BJ (cell line): ENCODE data around the gene PAK4. TPM values are rescaled to one million over a fixed set of nuclear protein-coding genes. Genes with fewer than 3 reads are reported as not detected.

Experiments used
- CTCF ChIA-PET: fragments of 350-600 bp; formaldehyde crosslinking; extraction: SDS; loops from one replicate; lab custom pipeline; 2021; ENCODE audit warnings: antibody characterized with exemption, inconsistent platforms; lab: Yijun Ruan, JAX
- POLR2A ChIA-PET: fragments of 300-600 bp; sonication (Branson Sonifier 250); formaldehyde crosslinking; extraction: SDS; loops from one replicate; lab custom pipeline; 2021; ENCODE audit warnings: antibody characterized with exemption; lab: Charles Lee
- DNase-seq: peaks from one replicate; pipeline ENCODE4 v3.0.0-alpha.2; 2011; ENCODE audit warnings: low read depth
- H3K27me3 ChIP-seq: 2 replicates; pipeline ENCODE4 v1.6.0; 2011; ENCODE audit warnings: low read length; ENCODE audit not compliant: control insufficient read depth, insufficient read depth
- H3K36me3 ChIP-seq: 2 replicates; pipeline ENCODE4 v1.5.1; 2011; ENCODE audit warnings: low read length; ENCODE audit not compliant: control insufficient read depth, insufficient read depth
- H3K4me3 ChIP-seq: 2 replicates; pipeline ENCODE4 v1.5.1; 2011; ENCODE audit warnings: low read depth, mild to moderate bottlenecking, control low read depth, low read length
- CTCF ChIP-seq: IDR thresholded peaks from 2 replicates; pipeline ENCODE4 v1.5.1; 2011; ENCODE audit warnings: low read depth, mild to moderate bottlenecking, control low read depth, inconsistent platforms, low read length, moderate library complexity; ENCODE audit not compliant: insufficient read depth
- polyA plus RNA-seq: library from polyadenylated mRNA; depleted of rRNA; stranded (reverse); fragments of >200 nt; gene quantifications from 2 replicates; pipeline ENCODE4 v1.2.3, GENCODE V29; 2011

The PAK4 gene
- polyA plus RNA-seq, 1 experiment: 19.6 TPM

DNA sequence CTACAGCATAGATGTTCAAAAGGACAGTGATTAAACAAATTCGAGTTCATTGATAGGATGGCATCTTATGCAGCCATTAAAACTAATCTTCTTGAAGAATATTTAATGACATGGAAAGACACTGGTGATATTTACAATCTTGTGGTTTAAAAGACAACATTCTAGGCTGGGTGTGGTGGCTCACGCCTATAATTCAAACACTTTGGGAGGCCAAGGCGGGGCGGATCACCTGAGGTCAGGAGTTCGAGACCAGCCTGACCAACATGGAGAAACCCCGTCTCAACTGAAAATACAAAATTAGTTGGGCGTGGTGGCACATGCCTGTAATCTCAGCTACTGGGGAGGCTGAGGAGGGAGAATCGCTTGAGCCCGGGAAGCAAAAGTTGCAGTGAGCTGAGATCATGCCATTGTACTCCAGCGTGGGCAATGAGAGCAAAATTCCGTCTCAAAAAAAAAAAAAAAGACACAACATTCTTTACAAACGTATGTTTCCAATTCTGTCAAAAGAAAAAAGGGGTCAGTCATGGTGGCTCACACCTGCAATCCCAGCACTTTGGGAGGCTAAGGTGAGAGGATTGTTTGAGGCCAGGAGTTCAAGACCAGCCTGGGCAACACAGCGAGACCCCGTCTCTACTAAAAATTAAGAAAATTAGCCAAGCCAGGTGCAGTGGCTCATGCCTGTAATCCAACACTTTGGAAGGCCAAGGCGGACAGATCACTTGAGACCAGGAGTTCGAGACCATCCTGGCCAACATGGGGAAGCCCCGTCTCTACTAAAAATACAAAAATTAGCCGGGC lies 2.5 kb upstream of the PAK4 start:
- no peak for DNase-seq
- ChIA-PET POLR2A (interaction anchor here (0.6 kb wide), 1 partner anchor 40 kb away, joined by 9 read pairs; no protein-coding TSS in a partner anchor), CTCF (interaction anchor here (0.9 to 2.4 kb wide), 12 partner anchors 12 to 214 kb away, joined by 3 to 57 read pairs (median 5); partner anchors contain the start of gene SYCN)
- no peaks in the 10 kb centered on the region for H3K36me3 ChIP-seq
- TF ChIP-seq CTCF: no peak
- H3K4me3 ChIP-seq: no peak overlapping the region
- no peaks in the 10 kb centered on the region for H3K27me3 ChIP-seq

DNA sequence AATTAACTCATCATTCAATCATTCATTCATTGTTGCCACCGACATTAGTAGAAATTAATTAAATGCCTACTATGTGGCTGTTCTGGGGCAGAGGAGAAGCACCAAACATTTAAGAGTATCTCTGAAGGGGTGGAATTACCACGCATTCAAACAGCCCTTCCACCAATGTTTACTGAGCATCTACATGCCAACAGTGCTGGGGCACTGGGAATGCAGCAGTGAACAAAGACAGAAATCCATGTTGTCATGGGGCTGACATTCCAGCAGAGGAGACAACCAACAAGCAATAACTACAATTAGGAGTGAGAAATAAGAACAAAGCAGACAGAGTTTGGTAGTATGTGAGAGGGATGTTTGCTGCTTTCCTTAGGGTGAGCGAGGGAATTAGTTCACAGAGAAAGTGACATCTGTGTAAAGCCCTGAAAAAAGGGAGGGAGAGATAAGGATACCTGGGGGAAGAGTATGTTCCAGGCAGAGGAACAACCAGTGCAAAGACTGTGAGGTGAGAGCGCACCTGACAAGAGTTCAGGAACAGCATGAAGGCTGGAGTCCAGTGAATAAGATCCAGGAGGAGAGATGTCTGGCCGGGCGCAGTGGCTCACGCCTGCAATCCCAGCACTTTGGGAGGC lies 1.3 kb upstream of the PAK4 start:
- DNase-seq: no peak
- Histone ChIP-seq H3K36me3 (no peaks in the 10 kb centered on the region), H3K27me3 (no peaks in the 10 kb centered on the region), H3K4me3 (no peak overlapping the region)
- TF ChIP-seq CTCF: no peak
- CTCF ChIA-PET: interaction anchor here (0.9 to 1.3 kb wide), 2 partner anchors 64 to 205 kb away, joined by 3 to 4 read pairs; no protein-coding TSS in a partner anchor
- POLR2A ChIA-PET: no interaction called here

DNA sequence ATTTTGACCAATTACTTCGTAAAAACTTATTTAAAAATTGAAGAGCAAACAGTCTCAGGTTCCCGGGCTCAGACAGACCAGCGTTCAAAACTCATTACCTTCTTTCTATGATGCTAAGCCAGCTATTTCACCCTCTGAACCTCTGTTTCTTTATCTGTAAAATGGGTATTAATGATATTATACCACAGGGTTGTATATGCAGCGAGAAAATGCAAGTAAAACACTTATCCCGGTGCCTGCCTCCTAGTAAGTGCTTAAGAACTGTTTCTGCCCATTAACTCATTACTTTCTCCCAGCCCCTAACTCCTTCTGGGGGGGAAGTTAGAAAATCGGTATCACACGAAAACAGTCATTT lies 410 bp upstream of the PAK4 start:
- H3K36me3 ChIP-seq: no peaks in the 10 kb centered on the region
- H3K27me3 ChIP-seq: no peaks in the 10 kb centered on the region
- CTCF ChIA-PET: interaction anchor here (0.9 to 1.7 kb wide), 3 partner anchors 62 to 204 kb away, joined by 3 to 5 read pairs (median 4); no protein-coding TSS in a partner anchor
- peak overlapping the region; percentile 41 for H3K4me3 ChIP-seq
- DNase-seq: no peak
- no peak for TF ChIP-seq CTCF
- POLR2A ChIA-PET: no interaction called here

GRCh38 chr19:39126312-39127187 lies 964 bp downstream of the PAK4 start:
- TF ChIP-seq CTCF: no peak
- Histone ChIP-seq H3K27me3 (no peaks in the 10 kb centered on the region), H3K36me3 (no peaks in the 10 kb centered on the region), H3K4me3 (peak overlapping the region; percentile 93)
- no peak for DNase-seq
- ChIA-PET CTCF (interaction anchor here (1.3 to 1.7 kb wide), 2 partner anchors 26 to 60 kb away, joined by 4 to 5 read pairs; no protein-coding TSS in a partner anchor), POLR2A (interaction anchor here (0.5 kb wide), 1 partner anchor 286 kb away, joined by 4 read pairs; the partner anchor contains the start of gene PLEKHG2)
